HepG2 (cell line): ENCODE measurements around the gene PPP1R18. TPM values are rescaled to one million over a fixed set of nuclear protein-coding genes. Genes with fewer than 3 reads are reported as not detected.

ENCODE experiments used
- DPF2 ChIP-seq: sonication (generic); formaldehyde crosslinking; IDR thresholded peaks from 2 replicates; pipeline ENCODE4 v1.4.0; 2020; ENCODE audit warnings: mild to moderate bottlenecking, low read depth, missing genetic modification reagents, borderline replicate concordance
- FOXP1 ChIP-seq, 2 experiments: fragments of 450-650 bp in 1 of 2; IDR thresholded peaks; 2 replicates each; pipeline ENCODE4 v1.6.1; 2017 to 2018; ENCODE audit warnings: antibody characterized with exemption in 1 of 2
- GPN1 ChIP-seq: sonication (generic); formaldehyde crosslinking; IDR thresholded peaks from 2 replicates; pipeline ENCODE4 v1.5.1; 2020; ENCODE audit warnings: missing genetic modification reagents, borderline replicate concordance
- GTF2F1 ChIP-seq: fragments of 150-350 bp; IDR thresholded peaks from 2 replicates; pipeline ENCODE4 v1.6.1; 2014; ENCODE audit warnings: low read length
- KDM5B ChIP-seq: sonication (generic); formaldehyde crosslinking; IDR thresholded peaks from 2 replicates; pipeline ENCODE4 v1.4.0; 2020; ENCODE audit warnings: missing genetic modification reagents, mild to moderate bottlenecking, borderline replicate concordance
- MED13 ChIP-seq: sonication (generic); formaldehyde crosslinking; IDR thresholded peaks from 2 replicates; pipeline ENCODE4 v1.5.0; 2020; ENCODE audit warnings: missing genetic modification reagents
- MIXL1 ChIP-seq: IDR thresholded peaks from 2 replicates; pipeline ENCODE4 v1.6.1; 2016
- RARA ChIP-seq: IDR thresholded peaks from 2 replicates; pipeline ENCODE4 v1.6.1; 2016; ENCODE audit warnings: missing genetic modification reagents, missing compliant biosample characterization
- SNAPC2 ChIP-seq: sonication (generic); formaldehyde crosslinking; IDR thresholded peaks from 2 replicates; pipeline ENCODE4 v1.8.1; 2022; ENCODE audit warnings: mild to moderate bottlenecking, missing genetic modification reagents
- SOX5 ChIP-seq: IDR thresholded peaks from 2 replicates; pipeline ENCODE4 v1.6.1; 2016; ENCODE audit warnings: borderline replicate concordance
- TMF1 ChIP-seq: sonication (generic); formaldehyde crosslinking; IDR thresholded peaks from 2 replicates; pipeline ENCODE4 v1.8.1; 2022; ENCODE audit warnings: low read depth, missing genetic modification reagents
- YEATS2 ChIP-seq: sonication (generic); formaldehyde crosslinking; IDR thresholded peaks from 2 replicates; pipeline ENCODE4 v1.4.0; 2020; ENCODE audit warnings: missing genetic modification reagents, borderline replicate concordance
- ZFP82 ChIP-seq: sonication (generic); formaldehyde crosslinking; IDR thresholded peaks from 2 replicates; pipeline ENCODE4 v1.5.1; 2020; ENCODE audit warnings: mild to moderate bottlenecking, missing genetic modification reagents, borderline replicate concordance
- ZNF232 ChIP-seq: sonication (generic); formaldehyde crosslinking; IDR thresholded peaks from 2 replicates; pipeline ENCODE4 v1.4.0; 2020; ENCODE audit warnings: missing genetic modification reagents, borderline replicate concordance
- ZNF451 ChIP-seq: sonication (generic); formaldehyde crosslinking; IDR thresholded peaks from 2 replicates; pipeline ENCODE4 v1.5.0; 2020; ENCODE audit warnings: mild to moderate bottlenecking, missing genetic modification reagents
- ZNF720 ChIP-seq: sonication (generic); formaldehyde crosslinking; IDR thresholded peaks from 2 replicates; pipeline ENCODE4 v1.4.0; 2020; ENCODE audit warnings: missing genetic modification reagents
- ZZZ3 ChIP-seq: sonication (generic); formaldehyde crosslinking; IDR thresholded peaks from 2 replicates; pipeline ENCODE4 v1.4.0; 2020; ENCODE audit warnings: missing genetic modification reagents, mild to moderate bottlenecking, borderline replicate concordance
- polyA plus RNA-seq, 8 experiments: library from polyadenylated mRNA; depleted of rRNA in 3 of 8; stranded (reverse) in 7 of 8; unstranded in 1 of 8; fragments of >200 nt; fragmentation: Illumina TruSeq in 4 of 8; extraction: Trizol in 4 of 8; gene quantifications; 2 replicates each; pipeline versions ENCODE4 v1.2.1 to v1.2.3, GENCODE V29; 2011 to 2016; ENCODE audit warnings: low read depth in 4 of 8, missing spikeins in 1 of 8, mixed read lengths in 1 of 8; ENCODE audit not compliant: insufficient read depth in 1 of 8
- total RNA-seq, 5 experiments: library from RNA; depleted of rRNA; stranded (reverse); fragments of >200 nt; fragmentation: Illumina TruSeq; extraction: Trizol; gene quantifications; 2 replicates each; pipeline ENCODE4 v1.2.3, GENCODE V29; 2016; ENCODE audit warnings: low read depth in 1 of 5
- TF ChIP-seq, protein P1 (sequence below): sonication (generic); formaldehyde crosslinking; conservative IDR thresholded peaks from 2 replicates; pipeline ENCODE4 v1.4.0; 2020; ENCODE audit warnings: missing genetic modification reagents
- TF ChIP-seq, protein P2 (sequence below): IDR thresholded peaks from 2 replicates; pipeline ENCODE4 v1.6.1; 2016; ENCODE audit warnings: low read depth, control low read depth
- TF ChIP-seq, protein P3 (sequence below): sonication (generic); formaldehyde crosslinking; IDR thresholded peaks from 2 replicates; pipeline ENCODE4 v1.5.1; 2020; ENCODE audit warnings: mild to moderate bottlenecking, moderate library complexity, missing genetic modification reagents
- TF ChIP-seq, protein P4 (sequence below): sonication (generic); formaldehyde crosslinking; IDR thresholded peaks from 2 replicates; pipeline ENCODE4 v1.4.0; 2020; ENCODE audit warnings: mild to moderate bottlenecking, missing genetic modification reagents, borderline replicate concordance

PPP1R18 gene
- total and polyA plus RNA-seq, 2 of the 13 experiments (the other 11 are each of a cell fraction or from before 2014, with no cell fraction given), result 4.9 to 9.2 TPM

DNA sequence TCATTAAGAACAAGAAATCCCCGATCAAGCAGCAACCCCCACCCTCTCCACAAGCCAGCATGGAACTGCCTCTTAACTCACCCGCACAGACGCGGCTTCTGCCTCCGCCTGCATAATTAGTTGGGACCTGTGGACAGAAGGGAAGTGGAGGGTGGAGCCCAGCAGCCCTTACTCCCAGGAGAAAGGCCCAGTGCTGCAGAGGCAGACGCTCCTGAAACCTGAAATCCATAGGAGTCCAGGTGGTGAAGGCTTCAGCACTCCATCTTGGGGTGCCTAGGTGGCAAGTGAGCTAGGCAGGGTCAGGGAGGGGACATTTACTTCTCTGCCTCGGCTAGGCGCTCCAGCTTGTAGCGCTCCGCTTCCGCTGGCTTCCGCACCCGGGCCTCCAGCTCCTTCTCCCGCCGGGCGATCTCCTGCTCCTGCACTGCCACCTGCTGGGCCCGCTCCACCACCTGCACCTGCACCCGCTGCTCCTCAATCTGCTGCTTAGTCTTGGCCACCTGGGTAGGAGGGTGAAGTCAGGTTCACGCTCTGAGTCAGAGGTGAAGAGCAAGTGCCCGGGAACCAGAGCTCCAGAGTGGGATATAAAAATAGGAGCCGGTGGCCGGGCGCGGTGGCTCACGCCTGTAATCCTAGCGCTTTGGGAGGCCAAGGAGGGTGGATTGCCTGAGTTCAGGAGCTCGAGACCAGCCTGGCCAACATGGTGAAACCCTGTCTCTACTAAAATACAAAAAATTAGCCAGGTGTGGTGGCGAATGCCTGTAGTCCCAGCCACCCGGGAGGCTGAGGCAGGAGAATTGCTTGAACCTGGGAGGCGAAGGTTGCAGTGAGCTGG lies 44.4 kb upstream of the PPP1R18 start (continued):
- TF ChIP-seq ZZZ3 (CRISPR knock-in tag) (no peak), GPN1 (CRISPR knock-in tag) (no peak), YEATS2 (CRISPR knock-in tag) (no peak), ZNF720 (no peak), MED13 (CRISPR knock-in tag) (no peak), FOXP1 (IDR thresholded peaks at IDR 0.05) (no peak), FOXP1 (CRISPR knock-in tag; IDR thresholded peaks at IDR 0.05) (no peak), SOX5 (CRISPR knock-in tag) (peak; percentile 41; the same call in 1 of the 2 replicates), SNAPC2 (0 out of 2 replicates have a peak, but pooled peaks have one; percentile 37), DPF2 (CRISPR knock-in tag) (no peak), KDM5B (CRISPR knock-in tag) (no peak), ZFP82 (CRISPR knock-in tag) (no peak), ZNF451 (CRISPR knock-in tag) (no peak), GTF2F1 (no peak), MIXL1 (CRISPR knock-in tag) (no peak), ZNF232 (CRISPR knock-in tag) (0 out of 2 replicates have a peak, but pooled peaks have one; percentile 46), TMF1 (CRISPR knock-in tag) (no peak), RARA (peak; percentile 44; the same call in 1 of the 2 replicates)
- TF ChIP-seq, protein P1, sequence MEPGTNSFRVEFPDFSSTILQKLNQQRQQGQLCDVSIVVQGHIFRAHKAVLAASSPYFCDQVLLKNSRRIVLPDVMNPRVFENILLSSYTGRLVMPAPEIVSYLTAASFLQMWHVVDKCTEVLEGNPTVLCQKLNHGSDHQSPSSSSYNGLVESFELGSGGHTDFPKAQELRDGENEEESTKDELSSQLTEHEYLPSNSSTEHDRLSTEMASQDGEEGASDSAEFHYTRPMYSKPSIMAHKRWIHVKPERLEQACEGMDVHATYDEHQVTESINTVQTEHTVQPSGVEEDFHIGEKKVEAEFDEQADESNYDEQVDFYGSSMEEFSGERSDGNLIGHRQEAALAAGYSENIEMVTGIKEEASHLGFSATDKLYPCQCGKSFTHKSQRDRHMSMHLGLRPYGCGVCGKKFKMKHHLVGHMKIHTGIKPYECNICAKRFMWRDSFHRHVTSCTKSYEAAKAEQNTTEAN, result no peak
- TF ChIP-seq, protein P2, sequence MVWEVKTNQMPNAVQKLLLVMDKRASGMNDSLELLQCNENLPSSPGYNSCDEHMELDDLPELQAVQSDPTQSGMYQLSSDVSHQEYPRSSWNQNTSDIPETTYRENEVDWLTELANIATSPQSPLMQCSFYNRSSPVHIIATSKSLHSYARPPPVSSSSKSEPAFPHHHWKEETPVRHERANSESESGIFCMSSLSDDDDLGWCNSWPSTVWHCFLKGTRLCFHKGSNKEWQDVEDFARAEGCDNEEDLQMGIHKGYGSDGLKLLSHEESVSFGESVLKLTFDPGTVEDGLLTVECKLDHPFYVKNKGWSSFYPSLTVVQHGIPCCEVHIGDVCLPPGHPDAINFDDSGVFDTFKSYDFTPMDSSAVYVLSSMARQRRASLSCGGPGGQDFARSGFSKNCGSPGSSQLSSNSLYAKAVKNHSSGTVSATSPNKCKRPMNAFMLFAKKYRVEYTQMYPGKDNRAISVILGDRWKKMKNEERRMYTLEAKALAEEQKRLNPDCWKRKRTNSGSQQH, result no peak
- TF ChIP-seq, protein P3, sequence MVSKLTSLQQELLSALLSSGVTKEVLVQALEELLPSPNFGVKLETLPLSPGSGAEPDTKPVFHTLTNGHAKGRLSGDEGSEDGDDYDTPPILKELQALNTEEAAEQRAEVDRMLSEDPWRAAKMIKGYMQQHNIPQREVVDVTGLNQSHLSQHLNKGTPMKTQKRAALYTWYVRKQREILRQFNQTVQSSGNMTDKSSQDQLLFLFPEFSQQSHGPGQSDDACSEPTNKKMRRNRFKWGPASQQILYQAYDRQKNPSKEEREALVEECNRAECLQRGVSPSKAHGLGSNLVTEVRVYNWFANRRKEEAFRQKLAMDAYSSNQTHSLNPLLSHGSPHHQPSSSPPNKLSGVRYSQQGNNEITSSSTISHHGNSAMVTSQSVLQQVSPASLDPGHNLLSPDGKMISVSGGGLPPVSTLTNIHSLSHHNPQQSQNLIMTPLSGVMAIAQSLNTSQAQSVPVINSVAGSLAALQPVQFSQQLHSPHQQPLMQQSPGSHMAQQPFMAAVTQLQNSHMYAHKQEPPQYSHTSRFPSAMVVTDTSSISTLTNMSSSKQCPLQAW, result no peak
- TF ChIP-seq, protein P4, sequence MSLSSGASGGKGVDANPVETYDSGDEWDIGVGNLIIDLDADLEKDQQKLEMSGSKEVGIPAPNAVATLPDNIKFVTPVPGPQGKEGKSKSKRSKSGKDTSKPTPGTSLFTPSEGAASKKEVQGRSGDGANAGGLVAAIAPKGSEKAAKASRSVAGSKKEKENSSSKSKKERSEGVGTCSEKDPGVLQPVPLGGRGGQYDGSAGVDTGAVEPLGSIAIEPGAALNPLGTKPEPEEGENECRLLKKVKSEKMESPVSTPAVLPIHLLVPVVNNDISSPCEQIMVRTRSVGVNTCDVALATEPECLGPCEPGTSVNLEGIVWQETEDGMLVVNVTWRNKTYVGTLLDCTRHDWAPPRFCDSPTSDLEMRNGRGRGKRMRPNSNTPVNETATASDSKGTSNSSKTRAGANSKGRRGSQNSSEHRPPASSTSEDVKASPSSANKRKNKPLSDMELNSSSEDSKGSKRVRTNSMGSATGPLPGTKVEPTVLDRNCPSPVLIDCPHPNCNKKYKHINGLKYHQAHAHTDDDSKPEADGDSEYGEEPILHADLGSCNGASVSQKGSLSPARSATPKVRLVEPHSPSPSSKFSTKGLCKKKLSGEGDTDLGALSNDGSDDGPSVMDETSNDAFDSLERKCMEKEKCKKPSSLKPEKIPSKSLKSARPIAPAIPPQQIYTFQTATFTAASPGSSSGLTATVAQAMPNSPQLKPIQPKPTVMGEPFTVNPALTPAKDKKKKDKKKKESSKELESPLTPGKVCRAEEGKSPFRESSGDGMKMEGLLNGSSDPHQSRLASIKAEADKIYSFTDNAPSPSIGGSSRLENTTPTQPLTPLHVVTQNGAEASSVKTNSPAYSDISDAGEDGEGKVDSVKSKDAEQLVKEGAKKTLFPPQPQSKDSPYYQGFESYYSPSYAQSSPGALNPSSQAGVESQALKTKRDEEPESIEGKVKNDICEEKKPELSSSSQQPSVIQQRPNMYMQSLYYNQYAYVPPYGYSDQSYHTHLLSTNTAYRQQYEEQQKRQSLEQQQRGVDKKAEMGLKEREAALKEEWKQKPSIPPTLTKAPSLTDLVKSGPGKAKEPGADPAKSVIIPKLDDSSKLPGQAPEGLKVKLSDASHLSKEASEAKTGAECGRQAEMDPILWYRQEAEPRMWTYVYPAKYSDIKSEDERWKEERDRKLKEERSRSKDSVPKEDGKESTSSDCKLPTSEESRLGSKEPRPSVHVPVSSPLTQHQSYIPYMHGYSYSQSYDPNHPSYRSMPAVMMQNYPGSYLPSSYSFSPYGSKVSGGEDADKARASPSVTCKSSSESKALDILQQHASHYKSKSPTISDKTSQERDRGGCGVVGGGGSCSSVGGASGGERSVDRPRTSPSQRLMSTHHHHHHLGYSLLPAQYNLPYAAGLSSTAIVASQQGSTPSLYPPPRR, result no peak
